ENCODE results near the gene GPR3.
"Not testable (repeated sequence)": the region's sequence is repeated elsewhere in the genome, so short reads cannot be mapped to it uniquely, and the experiment has no call there.

The GPR3 gene

GRCh38 chr1:27383661-27384060, 8.8 kb upstream of the GPR3 start:
- no peak for DNase-seq (ENCODE audit: low read depth in 1 of 2, low spot score in 1 of 2)
- H3K27ac ChIP-seq (replicated peaks): no peak overlapping the region
- H3K27me3 ChIP-seq (ENCODE audit: insufficient read depth, poor library complexity, severe bottlenecking): peaks cover 2% of the 10 kb centered on the region
- H3K4me3 ChIP-seq (replicated peaks; ENCODE audit: insufficient read depth, low read length): no peak overlapping the region
- no peak for TF ChIP-seq CTCF (IDR thresholded peaks at IDR 0.05; ENCODE audit: insufficient read depth, low read length)
- TF ChIP-seq GABPA (IDR thresholded peaks at IDR 0.05; ENCODE audit: low read depth): no peak
- TF ChIP-seq POLR2AphosphoS5 (IDR thresholded peaks at IDR 0.05; ENCODE audit: low read depth): no peak
- TF ChIP-seq SPI1 (IDR thresholded peaks at IDR 0.05; ENCODE audit: borderline replicate concordance, low read depth): no peak
- TF ChIP-seq, protein P1, sequence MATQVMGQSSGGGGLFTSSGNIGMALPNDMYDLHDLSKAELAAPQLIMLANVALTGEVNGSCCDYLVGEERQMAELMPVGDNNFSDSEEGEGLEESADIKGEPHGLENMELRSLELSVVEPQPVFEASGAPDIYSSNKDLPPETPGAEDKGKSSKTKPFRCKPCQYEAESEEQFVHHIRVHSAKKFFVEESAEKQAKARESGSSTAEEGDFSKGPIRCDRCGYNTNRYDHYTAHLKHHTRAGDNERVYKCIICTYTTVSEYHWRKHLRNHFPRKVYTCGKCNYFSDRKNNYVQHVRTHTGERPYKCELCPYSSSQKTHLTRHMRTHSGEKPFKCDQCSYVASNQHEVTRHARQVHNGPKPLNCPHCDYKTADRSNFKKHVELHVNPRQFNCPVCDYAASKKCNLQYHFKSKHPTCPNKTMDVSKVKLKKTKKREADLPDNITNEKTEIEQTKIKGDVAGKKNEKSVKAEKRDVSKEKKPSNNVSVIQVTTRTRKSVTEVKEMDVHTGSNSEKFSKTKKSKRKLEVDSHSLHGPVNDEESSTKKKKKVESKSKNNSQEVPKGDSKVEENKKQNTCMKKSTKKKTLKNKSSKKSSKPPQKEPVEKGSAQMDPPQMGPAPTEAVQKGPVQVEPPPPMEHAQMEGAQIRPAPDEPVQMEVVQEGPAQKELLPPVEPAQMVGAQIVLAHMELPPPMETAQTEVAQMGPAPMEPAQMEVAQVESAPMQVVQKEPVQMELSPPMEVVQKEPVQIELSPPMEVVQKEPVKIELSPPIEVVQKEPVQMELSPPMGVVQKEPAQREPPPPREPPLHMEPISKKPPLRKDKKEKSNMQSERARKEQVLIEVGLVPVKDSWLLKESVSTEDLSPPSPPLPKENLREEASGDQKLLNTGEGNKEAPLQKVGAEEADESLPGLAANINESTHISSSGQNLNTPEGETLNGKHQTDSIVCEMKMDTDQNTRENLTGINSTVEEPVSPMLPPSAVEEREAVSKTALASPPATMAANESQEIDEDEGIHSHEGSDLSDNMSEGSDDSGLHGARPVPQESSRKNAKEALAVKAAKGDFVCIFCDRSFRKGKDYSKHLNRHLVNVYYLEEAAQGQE (IDR thresholded peaks at IDR 0.05; ENCODE audit: insufficient replicate concordance, low read depth): no peak

- not testable (repeated sequence) for DNase-seq (ENCODE audit: low read depth in 1 of 2, low spot score in 1 of 2); H3K27ac ChIP-seq (replicated peaks); H3K27me3 ChIP-seq (ENCODE audit: insufficient read depth, poor library complexity, severe bottlenecking); H3K4me3 ChIP-seq (replicated peaks; ENCODE audit: insufficient read depth, low read length)
These were observed 7.6 kb upstream of the GPR3 start for GRCh38 chr1:27384797-27385196.

DNA sequence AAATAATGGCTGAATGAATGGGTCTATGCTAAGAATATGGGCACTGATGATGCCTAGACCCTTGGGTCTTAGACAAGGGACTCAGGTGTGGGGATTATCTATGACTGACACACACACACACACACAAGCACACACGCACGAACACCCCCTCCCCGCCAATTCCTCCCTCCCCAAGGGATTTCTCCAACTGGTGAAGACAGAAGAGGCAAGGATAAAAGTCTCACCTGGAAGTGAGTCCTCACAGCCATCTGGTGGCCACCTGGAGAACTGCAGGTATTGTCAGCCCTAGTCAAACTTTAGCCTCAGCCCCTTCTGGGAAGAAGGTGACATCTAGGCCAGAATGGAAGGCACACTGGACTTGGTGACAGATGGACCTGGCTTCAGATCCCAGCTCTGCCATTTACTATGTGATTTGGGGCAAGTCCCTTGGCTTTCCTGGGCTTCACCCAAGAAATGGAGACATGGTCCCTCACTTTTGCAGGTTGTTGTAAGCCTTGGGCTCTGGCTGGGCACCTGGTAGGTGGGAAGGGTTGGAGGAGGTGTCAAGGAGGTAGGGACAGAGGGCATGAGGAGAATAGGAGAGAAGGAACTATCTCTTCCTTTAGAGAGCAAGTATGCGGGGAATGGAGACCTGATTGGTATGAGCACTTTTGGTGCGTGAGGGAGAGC, 4.0 kb upstream of the GPR3 start:
- peaks cover 2% of the 10 kb centered on the region for H3K27me3 ChIP-seq (ENCODE audit: insufficient read depth, poor library complexity, severe bottlenecking)
- no peak for TF ChIP-seq SPI1 (IDR thresholded peaks at IDR 0.05; ENCODE audit: borderline replicate concordance, low read depth)
- TF ChIP-seq, protein P1 (IDR thresholded peaks at IDR 0.05; ENCODE audit: insufficient replicate concordance, low read depth): no peak
- TF ChIP-seq GABPA (IDR thresholded peaks at IDR 0.05; ENCODE audit: low read depth): no peak
- TF ChIP-seq CTCF (IDR thresholded peaks at IDR 0.05; ENCODE audit: insufficient read depth, low read length): peak; percentile 88
- no peak overlapping the region for H3K4me3 ChIP-seq (replicated peaks; ENCODE audit: insufficient read depth, low read length)
- H3K27ac ChIP-seq (replicated peaks): no peak overlapping the region
- peak in 1 of 2 experiments; percentile 64 for DNase-seq (ENCODE audit: low read depth in 1 of 2, low spot score in 1 of 2)

- TF ChIP-seq SPI1 (IDR thresholded peaks at IDR 0.05; ENCODE audit: borderline replicate concordance, low read depth): no peak
- TF ChIP-seq, protein P1 (IDR thresholded peaks at IDR 0.05; ENCODE audit: insufficient replicate concordance, low read depth): no peak
- TF ChIP-seq POLR2AphosphoS5 (IDR thresholded peaks at IDR 0.05; ENCODE audit: low read depth): no peak
- no peak for TF ChIP-seq GABPA (IDR thresholded peaks at IDR 0.05; ENCODE audit: low read depth)
- TF ChIP-seq CTCF (IDR thresholded peaks at IDR 0.05; ENCODE audit: insufficient read depth, low read length): no peak
- Histone ChIP-seq H3K27me3 (ENCODE audit: insufficient read depth, poor library complexity, severe bottlenecking) (no peaks in the 10 kb centered on the region), H3K4me3 (replicated peaks; ENCODE audit: insufficient read depth, low read length) (peak overlapping the region; percentile 74), H3K27ac (replicated peaks) (no peak overlapping the region)
- no peak for DNase-seq (ENCODE audit: low read depth in 1 of 2, low spot score in 1 of 2)
These were observed 819 bp upstream of the GPR3 start for GRCh38 chr1:27391511-27392095.
